Heart left ventricle (tissue), 16 donors: Measurements from ENCODE around the gene CIT. TPM values are rescaled to one million over a fixed set of nuclear protein-coding genes. Genes with fewer than 3 reads are reported as not detected.

Experiments
- ATAC-seq, 4 donors: fragments of 200-7000 bp; cut with Tn5 transposase; one replicate each; pipeline ENCODE4 v1.9.1; 2020 to 2022; ENCODE audit warnings: moderate library complexity in 4 of 4, mild to moderate bottlenecking in 3 of 4, moderate number of reproducible peaks in 1 of 4
- DNase-seq, 5 donors: peaks; one replicate each; pipeline ENCODE4 v3.0.0-alpha.2; 2020
- H3K27ac ChIP-seq, 12 donors: fragments of 200-600 bp; sonication (generic) in 4 of 12; one replicate each; pipeline versions ENCODE4 v1.5.0 to v1.8.0; 2016 to 2022; ENCODE audit warnings: mild to moderate bottlenecking in 2 of 12
- H3K27me3 ChIP-seq, 9 donors: fragments of 200-600 bp; sonication (generic) in 2 of 9; one replicate each; pipeline versions ENCODE4 v1.5.1 to v1.8.0; 2016 to 2022; ENCODE audit warnings: mild to moderate bottlenecking in 3 of 9
- H3K36me3 ChIP-seq, 9 donors: fragments of 200-600 bp; sonication (generic) in 2 of 9; one replicate each; pipeline versions ENCODE4 v1.5.0 to v1.8.0; 2018 to 2022; ENCODE audit warnings: mild to moderate bottlenecking in 2 of 9
- H3K4me1 ChIP-seq, 12 donors: fragments of 200-600 bp; sonication (generic) in 4 of 12; one replicate each; pipeline versions ENCODE4 v1.5.0 to v1.8.0; 2016 to 2022; ENCODE audit warnings: mild to moderate bottlenecking in 3 of 12
- H3K4me3 ChIP-seq, 12 donors: fragments of 200-600 bp; sonication (generic) in 4 of 12; one replicate each; pipeline versions ENCODE4 v1.5.0 to v1.8.0; 2017 to 2022; ENCODE audit warnings: mild to moderate bottlenecking in 9 of 12, moderate library complexity in 4 of 12
- H3K9me3 ChIP-seq, 12 donors: fragments of 200-600 bp; sonication (generic) in 4 of 12; one replicate each; pipeline versions ENCODE4 v1.5.0 to v1.8.0; 2016 to 2022; ENCODE audit warnings: mild to moderate bottlenecking in 1 of 12
- CTCF ChIP-seq, 12 donors: fragments of 200-600 bp; sonication (generic) in 4 of 12; IDR thresholded peaks; one replicate each; pipeline versions ENCODE4 v1.5.0 to v1.8.0; 2018 to 2022; ENCODE audit warnings: antibody characterized with exemption in 12 of 12, mild to moderate bottlenecking in 5 of 12
- POLR2A ChIP-seq, 2 donors: fragments of 450-650 bp; IDR thresholded peaks; one replicate each; pipeline ENCODE4 v1.6.1; 2017; ENCODE audit warnings: antibody characterized with exemption in 2 of 2, mild to moderate bottlenecking in 2 of 2, moderate library complexity in 2 of 2
- WGBS, 4 donors: extraction: QIAGEN DNeasy Blood & Tissue Kit in 2 of 4; methylation state at CpG; one replicate each; pipeline versions ENCODE4 v1.1.5 to v1.1.7; 2013 to 2018; 5-methylcytosine and 5-hydroxymethylcytosine counted together
- intact Hi-C, 10 donors: fragments of 100-400 bp; cut with DNase I; formaldehyde crosslinking; loops; one replicate each; pipeline versions ENCODE4 v1.11.1 to v1.14.2; 2022
- polyA plus RNA-seq, 2 donors: library from polyadenylated mRNA; stranded (reverse); fragments of 200-250 nt; gene quantifications; one replicate each; pipeline ENCODE4 v1.2.3, GENCODE V29; 2013
- total RNA-seq, 9 donors: library from RNA; depleted of rRNA in 2 of 9; stranded (reverse); fragments of >200 nt in 2 of 9; fragmentation: NEBNext Ultra II Directional in 3 of 9; extraction: Animal tissue kit (Norgen Biotek cat#: 25700) in 3 of 9; gene quantifications; one replicate each; pipeline versions ENCODE4 v1.1.0 to v1.2.4, GENCODE V29; 2016 to 2023
- donor health status: ischemic (EF 13 %, LVEDD 7.1; RV severe dilation, severe dysfunction).
- donor health status: healthy with polysubstance abuse.
- donor health status: DM: no; HTN: yes; CAD: no.
- donor health status: DM: no; HTN: no; CAD: no.
- donor health status: ischemic (EF 25% LVEDD 6.9; RV normal size, moderate dysfunction).
- donor health status: ischemic (EF 25% LVEDD 5.7; RV mildly dilated, moderate dysfunction).
- donor health status: healthy.
- donor health status: DM: yes; HTN: yes; CAD: no.
- donor health status: ischemic (EF 35%, LVEDD 5.7; RV mildly dilated, moderate dysfunction).
- donor health status: nonischemic (EF 11% LVEDD 7.7; RV severe dilation, severe dysfunction).
- donor health status: DM: yes; HTN: yes; CAD: no.
- donor health status: PGD.
- donor health status: ischemic (EF 29% LVEDD 5.4; RV normal size, mild dysfunction).
- donor health status: nonischemic (EF 23%, LVEDD 6.1; RV moderate dilation, normal function).

CIT gene
- total and polyA plus RNA-seq, 11 donors = 0.26 to 8.1 (median 1.9) TPM

- DNase-seq (no peak), ATAC-seq (no peak)
- no peaks in the 10 kb centered on the region for H3K27me3 ChIP-seq
- no peak overlapping the region for H3K4me3 ChIP-seq
- peaks cover 0 to 18% (median 0%) of the 10 kb centered on the region in 9 donors for H3K36me3 ChIP-seq
- H3K4me1 ChIP-seq = peaks cover 0 to 13% (median 7%) of the 10 kb centered on the region in 12 donors
- no peak for TF ChIP-seq POLR2A (IDR thresholded peaks at IDR 0.05)
- TF ChIP-seq CTCF (IDR thresholded peaks at IDR 0.05) = no peak
- H3K9me3 ChIP-seq = peaks cover 0 to 7% (median 0%) of the 10 kb centered on the region in 12 donors
- WGBS, 4 donors = 97 to 99% (median 98%) methylated on average over 11 of the region's 11 CpGs
- H3K27ac ChIP-seq = no peak overlapping the region
- intact Hi-C loops = no loop called here
Measured at GRCh38 chr12:119712721-119713120, 164.4 kb downstream of the CIT start.

GRCh38 chr12:119711693-119712092 is 165.4 kb downstream of the CIT start:
- H3K36me3 ChIP-seq = peaks cover 0 to 24% (median 0%) of the 10 kb centered on the region in 9 donors
- 98 to 100% (median 98%) methylated on average over 4 of the region's 4 CpGs for WGBS, 4 donors

GRCh38 chr12:119710965-119711551 is 166.1 kb downstream of the CIT start:
- 95 to 98% (median 96%) methylated on average over 15 of the region's 15 CpGs for WGBS, 4 donors
- intact Hi-C loops = no loop called here
- H3K36me3 ChIP-seq = peaks cover 0 to 24% (median 0%) of the 10 kb centered on the region in 9 donors

More at GRCh38 chr12:119711693-119712092, 165.4 kb downstream of the CIT start:
- no peak overlapping the region for H3K27ac ChIP-seq
- intact Hi-C loops = no loop called here
- ATAC-seq (no peak), DNase-seq (no peak)
- no peaks in the 10 kb centered on the region for H3K27me3 ChIP-seq
- peaks cover 0 to 7% (median 0%) of the 10 kb centered on the region in 12 donors for H3K9me3 ChIP-seq
- TF ChIP-seq POLR2A (IDR thresholded peaks at IDR 0.05) = no peak
- TF ChIP-seq CTCF (IDR thresholded peaks at IDR 0.05) = no peak
- peaks cover 0 to 10% (median 6%) of the 10 kb centered on the region in 12 donors for H3K4me1 ChIP-seq
- H3K4me3 ChIP-seq = no peak overlapping the region

More at GRCh38 chr12:119710965-119711551, 166.1 kb downstream of the CIT start:
- TF ChIP-seq POLR2A (IDR thresholded peaks at IDR 0.05) = no peak
- TF ChIP-seq CTCF (IDR thresholded peaks at IDR 0.05) = no peak
- Histone ChIP-seq H3K27me3 (no peaks in the 10 kb centered on the region), H3K9me3 (peaks cover 0 to 7% (median 0%) of the 10 kb centered on the region in 12 donors), H3K4me1 (peaks cover 0 to 5% (median under 1%) of the 10 kb centered on the region in 12 donors), H3K4me3 (no peak overlapping the region), H3K27ac (no peak overlapping the region)
- DNase-seq = no peak
- ATAC-seq = no peak
